Measurements from ENCODE around the gene MYG1. TPM values are rescaled to one million over a fixed set of nuclear protein-coding genes. Genes with fewer than 3 reads are reported as not detected.

The MYG1 gene
- total RNA-seq: 10 to 100 TPM; 63.8 to 91.5 TPM

- DNase-seq (ENCODE audit: low spot score in 2 of 2) (peak; percentile 82 to 89), ATAC-seq (peak; percentile 82 to 83)
- peak within 1 kb of the TSS; percentile 92 to 98 for H3K27ac Mint-ChIP-seq
- H3K9me3 Mint-ChIP-seq: no peaks in the 10 kb centered on the region
- H3K36me3 Mint-ChIP-seq: peaks cover 43 to 58% of the 10 kb centered on the region in 2 donors
These were observed at the start of gene MYG1 for GRCh38 chr12:53299454-53300180. Gene MYG1 (plus strand): TSS chr12:53299695. CDS start chr12:53299738, 43 bp downstream.

GRCh38 chr12:53251477-53252348 lies 47.8 kb upstream of the MYG1 start:
- Mint-ChIP-seq H3K9me3 (no peaks in the 10 kb centered on the region), H3K36me3 (peaks cover 8 to 20% of the 10 kb centered on the region in 2 donors), H3K27ac (peak overlapping the region; percentile 94 to 99)
- DNase-seq (ENCODE audit: low spot score in 2 of 2) (peak; percentile 73 to 89), ATAC-seq (peak; percentile 78 to 93)

GRCh38 chr12:53252349-53252916 lies 47.1 kb upstream of the MYG1 start:
- no peaks in the 10 kb centered on the region for H3K9me3 Mint-ChIP-seq
- peaks cover 8 to 20% of the 10 kb centered on the region in 2 donors for H3K36me3 Mint-ChIP-seq
- peak; percentile 14 to 21 for ATAC-seq
- DNase-seq (ENCODE audit: low spot score in 2 of 2): no peak
- H3K27ac Mint-ChIP-seq: peak overlapping the region; percentile 94 to 99

- no peak for ATAC-seq
- H3K27ac Mint-ChIP-seq: peak overlapping the region; percentile 94 to 99
- H3K9me3 Mint-ChIP-seq: no peaks in the 10 kb centered on the region
- DNase-seq (ENCODE audit: low spot score in 2 of 2): no peak
- H3K36me3 Mint-ChIP-seq: peaks cover 8 to 20% of the 10 kb centered on the region in 2 donors
These were observed 46.2 kb upstream of the MYG1 start for GRCh38 chr12:53253298-53253697.

- Mint-ChIP-seq H3K36me3 (peaks cover 8 to 20% of the 10 kb centered on the region in 2 donors), H3K27ac (peak overlapping the region; percentile 38 to 66), H3K9me3 (no peaks in the 10 kb centered on the region)
- DNase-seq (ENCODE audit: low spot score in 2 of 2) (no peak), ATAC-seq (no peak)
These were observed 44.5 kb upstream of the MYG1 start for GRCh38 chr12:53254816-53255545.

- no peak for DNase-seq (ENCODE audit: low spot score in 2 of 2)
- Mint-ChIP-seq H3K27ac (peak overlapping the region; percentile 6 to 66), H3K9me3 (no peaks in the 10 kb centered on the region), H3K36me3 (peaks cover 8 to 20% of the 10 kb centered on the region in 2 donors)
- ATAC-seq: no peak
These were observed 43.5 kb upstream of the MYG1 start for GRCh38 chr12:53255996-53256395.

- Mint-ChIP-seq H3K27ac (peak overlapping the region in 1 of 2 donors; percentile 13), H3K36me3 (peaks cover 0 to 6% of the 10 kb centered on the region in 2 donors), H3K9me3 (no peaks in the 10 kb centered on the region)
- ATAC-seq: no peak
- DNase-seq (ENCODE audit: low spot score in 2 of 2): no peak
These were observed 40.7 kb upstream of the MYG1 start for GRCh38 chr12:53258541-53259539.

- no peaks in the 10 kb centered on the region for H3K9me3 Mint-ChIP-seq
- no peak overlapping the region for H3K27ac Mint-ChIP-seq
- no peak for ATAC-seq
- H3K36me3 Mint-ChIP-seq: no peaks in the 10 kb centered on the region
- no peak for DNase-seq (ENCODE audit: low spot score in 2 of 2)
These were observed 39.6 kb upstream of the MYG1 start for GRCh38 chr12:53259891-53260290.

GRCh38 chr12:53265783-53266182 lies 33.7 kb upstream of the MYG1 start:
- Mint-ChIP-seq H3K36me3 (peaks cover 26 to 28% of the 10 kb centered on the region in 2 donors), H3K9me3 (no peaks in the 10 kb centered on the region), H3K27ac (peak overlapping the region in 1 of 2 donors; percentile 5)
- ATAC-seq (no peak), DNase-seq (ENCODE audit: low spot score in 2 of 2) (no peak)

GRCh38 chr12:53267306-53267998 lies 32.0 kb upstream of the MYG1 start:
- peak; percentile 48 to 57 for ATAC-seq
- no peak for DNase-seq (ENCODE audit: low spot score in 2 of 2)
- H3K27ac Mint-ChIP-seq: peak overlapping the region; percentile 94 to 100
- H3K36me3 Mint-ChIP-seq: peaks cover 26 to 35% of the 10 kb centered on the region in 2 donors
- no peaks in the 10 kb centered on the region for H3K9me3 Mint-ChIP-seq

GRCh38 chr12:53267999-53268629 lies 31.4 kb upstream of the MYG1 start, which contains the start of gene ESPL1:
Gene ESPL1 (plus strand): TSS chr12:53268299. CDS start chr12:53268767, 468 bp downstream.
- peak within 1 kb of the TSS; percentile 94 to 100 for H3K27ac Mint-ChIP-seq
- ATAC-seq (peak; percentile 93 to 95), DNase-seq (ENCODE audit: low spot score in 2 of 2) (peak; percentile 83 to 95)
- peaks cover 26 to 35% of the 10 kb centered on the region in 2 donors for H3K36me3 Mint-ChIP-seq
- no peaks in the 10 kb centered on the region for H3K9me3 Mint-ChIP-seq

GRCh38 chr12:53268630-53269562 lies 30.6 kb upstream of the MYG1 start:
- DNase-seq (ENCODE audit: low spot score in 2 of 2): no peak
- peak; percentile 7 to 10 for ATAC-seq
- Mint-ChIP-seq H3K36me3 (peaks cover 26 to 36% of the 10 kb centered on the region in 2 donors), H3K27ac (peak overlapping the region; percentile 94 to 100), H3K9me3 (no peaks in the 10 kb centered on the region)

- Mint-ChIP-seq H3K36me3 (peaks cover 19 to 46% of the 10 kb centered on the region in 2 donors), H3K9me3 (no peaks in the 10 kb centered on the region), H3K27ac (no peak overlapping the region)
- no peak for ATAC-seq
- DNase-seq (ENCODE audit: low spot score in 2 of 2): no peak
These were observed 25.1 kb upstream of the MYG1 start for GRCh38 chr12:53274445-53274844.

Data from activated naive CD4-positive, alpha-beta T cell treated with anti-CD3 and anti-CD28 coated beads, Interleukin-2, amount 50 U/mL, for 72 hours (primary cell).